SJSA1 (cell line): ENCODE measurements around the gene DGCR6L. TPM values are rescaled to one million over a fixed set of nuclear protein-coding genes. Genes with fewer than 3 reads are reported as not detected.
"Not testable (repeated sequence)": the region's sequence is repeated elsewhere in the genome, so short reads cannot be mapped to it uniquely, and the experiment has no call there.

Experiments used
- DNase-seq, 2 experiments: peaks; one replicate each; pipeline ENCODE4 v3.0.0-alpha.2; 2015 to 2020; ENCODE audit warnings: low spot score in 2 of 2, low read depth in 1 of 2
- H3K27ac ChIP-seq: fragments of 250-450 bp; sonication (Bioruptor Pico); 2 replicates; pipeline ENCODE4 v1.5.1; 2020; ENCODE audit warnings: mild to moderate bottlenecking, moderate library complexity
- H3K27me3 ChIP-seq: fragments of 250-450 bp; sonication (Bioruptor Pico); replicated peaks from 2 replicates; pipeline ENCODE4 v1.5.1; 2020; ENCODE audit warnings: mild to moderate bottlenecking, moderate library complexity
- H3K36me3 ChIP-seq: fragments of 250-450 bp; sonication (Bioruptor Pico); 2 replicates; pipeline ENCODE4 v1.5.1; 2020; ENCODE audit warnings: mild to moderate bottlenecking
- H3K4me1 ChIP-seq: fragments of 250-450 bp; sonication (Bioruptor Pico); replicated peaks from 2 replicates; pipeline ENCODE4 v1.6.1; 2021; ENCODE audit warnings: mild to moderate bottlenecking
- H3K4me3 ChIP-seq: fragments of 250-450 bp; sonication (Bioruptor Pico); 2 replicates; pipeline ENCODE4 v1.5.1; 2020; ENCODE audit warnings: mild to moderate bottlenecking
- H3K9me3 ChIP-seq: fragments of 250-450 bp; sonication (Bioruptor Pico); replicated peaks from 2 replicates; pipeline ENCODE4 v1.5.1; 2020; ENCODE audit warnings: mild to moderate bottlenecking
- total RNA-seq: library from RNA; depleted of rRNA; stranded (reverse); fragments of >200 nt; shearing (Covaris generic); gene quantifications from 2 replicates; pipeline ENCODE4 v1.2.3, GENCODE V29; 2014

The DGCR6L gene
- total RNA-seq, 1 experiment from 2014 or later, result 101 TPM

DNA sequence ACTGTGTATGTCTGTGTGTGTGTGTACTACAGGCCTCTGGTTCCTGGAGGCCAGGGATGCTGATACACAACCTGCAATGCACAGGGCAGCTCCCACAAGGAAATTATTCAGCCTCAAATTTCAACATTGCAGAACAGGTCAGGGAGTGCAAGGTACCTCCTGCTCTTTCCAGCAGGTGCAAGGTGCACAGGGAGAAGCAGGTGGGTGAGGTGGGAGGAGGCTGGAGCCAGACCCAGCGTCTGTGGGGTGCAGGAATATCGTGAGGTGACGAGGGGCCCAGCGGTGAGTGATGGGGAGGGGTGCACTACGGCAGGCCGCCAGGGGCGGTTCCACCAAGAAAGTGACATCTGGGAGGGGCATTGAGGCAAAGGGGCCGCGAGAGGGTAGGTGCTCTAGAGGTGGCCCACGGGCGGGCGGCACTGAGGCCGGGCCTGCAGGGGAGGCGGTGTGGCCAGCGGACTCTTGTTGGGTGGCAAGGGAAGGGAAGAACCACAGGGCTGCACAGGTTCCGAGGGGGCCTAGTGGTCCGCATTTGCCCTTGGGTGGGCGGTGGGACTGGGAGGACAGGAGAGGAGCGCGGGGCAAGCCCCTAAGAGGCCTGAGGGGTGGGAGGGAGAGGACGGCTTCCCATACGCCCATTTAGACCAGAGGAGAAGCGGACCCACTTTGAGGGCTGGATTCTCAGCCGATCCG, 21.6 kb downstream of the DGCR6L start:
- no peak overlapping the region for H3K27ac ChIP-seq
- peaks cover 4% of the 10 kb centered on the region; the same call in 1 of the 2 replicates for H3K27me3 ChIP-seq
- no peaks in the 10 kb centered on the region for H3K36me3 ChIP-seq
- peaks cover 13% of the 10 kb centered on the region for H3K4me1 ChIP-seq
- no peak for DNase-seq
- H3K9me3 ChIP-seq, result no peaks in the 10 kb centered on the region
- no peak overlapping the region for H3K4me3 ChIP-seq

DNA sequence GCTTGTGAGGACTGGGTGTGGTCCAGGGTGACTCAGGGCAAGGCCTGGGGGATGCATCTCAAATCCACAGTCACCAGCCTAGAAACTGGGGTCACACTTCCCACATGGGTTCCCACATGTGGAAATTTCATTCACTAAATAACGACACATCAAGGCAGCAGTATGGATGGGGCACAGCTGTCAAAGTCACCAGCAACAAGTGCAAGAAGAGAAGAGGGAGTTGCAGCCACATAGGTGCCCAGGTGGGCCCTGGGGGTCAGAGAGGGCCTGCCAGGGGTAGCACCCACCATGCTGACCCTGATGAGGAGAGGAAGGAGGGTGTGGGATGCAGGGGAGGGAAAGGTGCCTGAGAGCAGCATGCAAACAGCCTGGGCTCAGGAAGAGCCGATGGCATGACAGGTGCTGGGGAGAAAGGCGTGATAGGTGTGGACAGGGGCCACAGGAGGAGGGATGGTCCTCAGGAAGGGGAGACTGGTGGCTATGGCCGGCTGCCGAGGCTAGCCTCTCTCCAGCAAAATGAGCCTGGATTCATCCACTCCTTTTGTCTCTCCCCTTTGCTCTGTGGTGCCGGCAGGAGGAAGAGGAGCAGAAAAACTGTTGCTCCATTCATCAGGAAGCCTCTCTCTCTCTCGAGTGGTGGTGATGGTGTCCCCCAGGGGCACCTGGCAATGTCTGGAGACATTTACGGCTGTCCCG, 22.3 kb downstream of the DGCR6L start:
- no peak overlapping the region for H3K27ac ChIP-seq
- DNase-seq, result no peak
- H3K9me3 ChIP-seq, result no peaks in the 10 kb centered on the region

DNA sequence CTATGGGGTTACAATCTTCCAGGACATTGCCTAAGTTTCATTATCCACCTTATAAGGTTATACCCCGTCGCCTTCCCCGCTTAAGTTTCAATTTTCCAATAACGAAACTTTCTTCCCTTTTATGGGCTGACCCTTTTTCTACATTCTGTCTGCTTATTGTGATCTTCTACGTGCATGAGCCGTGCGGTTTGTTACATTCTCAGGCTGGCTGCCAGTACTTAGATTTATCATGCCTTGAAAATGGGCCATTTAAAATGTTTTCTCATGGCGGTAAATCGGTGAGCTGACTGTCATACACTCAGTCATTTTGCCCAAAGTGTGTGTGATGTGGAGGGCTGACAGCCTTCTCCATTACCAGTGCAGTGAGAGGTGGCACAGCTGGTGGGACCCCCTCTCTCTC, 23.3 kb downstream of the DGCR6L start:
- Histone ChIP-seq H3K4me1 (peaks cover 13% of the 10 kb centered on the region), H3K36me3 (no peaks in the 10 kb centered on the region), H3K4me3 (no peak overlapping the region), H3K9me3 (no peaks in the 10 kb centered on the region), H3K27ac (no peak overlapping the region), H3K27me3 (peaks cover 13% of the 10 kb centered on the region)
- DNase-seq, result no peak

More for the DNA sequence above, 22.3 kb downstream of the DGCR6L start:
- Histone ChIP-seq H3K4me3 (no peak overlapping the region), H3K36me3 (no peaks in the 10 kb centered on the region), H3K4me1 (peaks cover 13% of the 10 kb centered on the region), H3K27me3 (peaks cover 5% of the 10 kb centered on the region; the same call in 1 of the 2 replicates)

DNA sequence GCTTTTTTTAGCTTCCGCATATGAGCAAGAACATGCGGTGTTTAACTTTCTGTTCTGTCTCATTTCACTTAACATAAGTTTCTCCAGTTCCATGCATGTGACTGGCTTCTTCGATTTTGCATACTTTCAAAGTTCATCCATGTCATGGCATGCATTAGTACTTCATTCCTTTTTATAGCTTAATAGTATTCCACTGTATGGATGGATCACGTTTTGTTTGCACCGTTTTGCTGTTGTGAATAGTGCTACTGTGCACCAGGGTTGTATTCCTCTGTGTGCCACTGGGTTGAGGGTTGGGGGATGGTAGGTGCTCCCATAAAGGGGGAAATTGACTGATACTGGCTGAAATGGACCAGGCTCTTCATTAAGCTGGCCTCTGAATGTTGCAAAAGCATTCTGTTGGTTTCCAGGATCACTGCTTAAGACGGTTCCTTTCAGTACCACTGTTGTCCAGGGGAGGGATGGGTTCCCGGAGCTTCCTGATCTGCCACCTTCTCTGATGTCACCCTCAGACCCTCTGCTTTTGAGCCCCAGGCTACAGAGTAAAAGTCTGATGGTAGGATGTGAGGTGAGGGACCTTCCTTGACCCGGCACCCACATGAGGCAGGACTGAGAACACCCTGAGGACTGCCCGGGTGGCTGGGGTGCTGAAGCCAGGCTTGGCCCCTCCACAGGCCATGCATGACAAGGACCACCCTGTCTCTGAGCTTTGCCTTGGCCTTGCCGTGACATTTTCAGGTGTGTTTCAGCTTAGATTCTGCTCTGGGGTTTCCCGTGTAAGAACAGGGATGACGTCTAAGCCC, 24.4 kb downstream of the DGCR6L start:
- Histone ChIP-seq H3K4me3 (no peak overlapping the region), H3K36me3 (no peaks in the 10 kb centered on the region), H3K27me3 (peaks cover 19% of the 10 kb centered on the region), H3K4me1 (peaks cover 13% of the 10 kb centered on the region), H3K9me3 (no peaks in the 10 kb centered on the region), H3K27ac (no peak overlapping the region)
- no peak for DNase-seq

DNA sequence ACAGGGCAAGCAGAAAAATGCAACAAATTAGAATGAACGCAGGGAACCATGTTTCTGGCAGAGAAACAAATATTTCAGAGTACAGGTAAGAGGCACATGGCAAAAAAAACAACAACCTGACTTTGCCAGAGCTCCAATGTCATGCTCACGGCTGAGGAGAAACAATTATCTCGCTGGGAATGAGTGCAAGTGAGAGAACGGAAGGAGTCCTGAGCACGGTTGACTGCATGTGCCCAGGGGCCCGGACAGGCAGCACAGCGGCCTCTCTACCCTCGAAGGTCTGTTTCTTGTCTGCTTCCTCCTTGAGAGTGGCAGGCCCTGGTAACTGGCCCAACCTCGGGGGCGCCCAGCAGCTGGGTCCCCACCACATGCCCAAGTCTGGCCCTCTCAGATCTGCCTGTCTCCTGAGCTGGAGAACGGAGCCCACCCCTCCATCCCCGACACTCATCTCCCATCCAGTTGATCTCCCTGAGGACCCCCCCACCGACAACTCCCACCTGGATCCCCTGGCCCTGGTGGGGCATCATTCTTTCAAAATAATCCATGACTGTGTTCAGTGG, 27.1 kb downstream of the DGCR6L start:
- H3K27me3 ChIP-seq, result peaks cover 23% of the 10 kb centered on the region
- H3K36me3 ChIP-seq, result no peaks in the 10 kb centered on the region
- H3K9me3 ChIP-seq, result no peaks in the 10 kb centered on the region

DNA sequence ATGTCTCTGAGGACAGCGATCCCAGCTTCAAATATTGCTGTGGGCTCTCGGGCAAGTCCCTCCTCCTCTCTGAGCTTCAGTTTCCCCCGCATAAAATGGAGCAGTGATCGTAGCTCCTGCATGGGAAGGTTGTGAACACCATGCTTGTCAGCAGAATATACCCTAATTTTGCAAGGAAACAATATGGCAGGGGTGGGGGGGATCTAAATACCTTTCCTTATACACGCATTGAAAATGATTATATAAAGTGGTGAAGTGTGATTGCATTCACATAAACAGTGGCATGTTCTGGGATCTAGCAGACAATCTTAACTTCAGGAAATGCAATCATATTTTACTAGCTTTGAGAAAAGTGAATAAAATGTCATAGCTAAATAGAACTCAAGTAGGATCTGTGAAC, 27.8 kb downstream of the DGCR6L start:
- no peak for DNase-seq
- Histone ChIP-seq H3K4me3 (no peak overlapping the region), H3K36me3 (no peaks in the 10 kb centered on the region), H3K27ac (no peak overlapping the region), H3K4me1 (no peaks in the 10 kb centered on the region), H3K27me3 (peaks cover 23% of the 10 kb centered on the region), H3K9me3 (no peaks in the 10 kb centered on the region)

More for the DNA sequence above, 27.1 kb downstream of the DGCR6L start:
- Histone ChIP-seq H3K27ac (no peak overlapping the region), H3K4me1 (no peaks in the 10 kb centered on the region), H3K4me3 (no peak overlapping the region)
- no peak for DNase-seq

DNA sequence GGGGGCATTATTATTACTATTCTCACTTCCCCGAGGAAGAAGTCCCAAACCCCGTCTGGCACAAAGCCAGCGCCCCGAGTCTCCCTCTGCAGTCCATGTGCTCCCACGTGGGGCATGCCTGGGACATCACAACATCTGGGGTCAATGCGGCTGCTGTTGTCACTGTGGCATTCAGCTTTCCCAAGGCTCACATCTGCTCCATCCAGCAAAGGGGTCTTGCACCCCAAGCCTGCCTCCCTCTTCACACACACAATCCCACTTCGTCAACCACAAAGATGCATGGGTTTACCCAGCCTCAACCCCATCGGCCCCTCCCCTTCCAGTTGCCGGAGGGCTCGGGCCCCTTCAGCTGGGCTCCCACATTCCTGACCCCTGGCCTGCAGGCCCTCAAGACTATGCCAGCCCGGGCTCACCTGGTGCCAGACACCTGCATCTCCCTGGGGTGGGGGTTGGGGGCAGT, 28.2 kb downstream of the DGCR6L start:
- no peaks in the 10 kb centered on the region for H3K36me3 ChIP-seq
- peaks cover 23% of the 10 kb centered on the region for H3K27me3 ChIP-seq
- no peak for DNase-seq
- no peak overlapping the region for H3K4me3 ChIP-seq
- no peaks in the 10 kb centered on the region for H3K9me3 ChIP-seq
- H3K27ac ChIP-seq, result no peak overlapping the region
- no peaks in the 10 kb centered on the region for H3K4me1 ChIP-seq

DNA sequence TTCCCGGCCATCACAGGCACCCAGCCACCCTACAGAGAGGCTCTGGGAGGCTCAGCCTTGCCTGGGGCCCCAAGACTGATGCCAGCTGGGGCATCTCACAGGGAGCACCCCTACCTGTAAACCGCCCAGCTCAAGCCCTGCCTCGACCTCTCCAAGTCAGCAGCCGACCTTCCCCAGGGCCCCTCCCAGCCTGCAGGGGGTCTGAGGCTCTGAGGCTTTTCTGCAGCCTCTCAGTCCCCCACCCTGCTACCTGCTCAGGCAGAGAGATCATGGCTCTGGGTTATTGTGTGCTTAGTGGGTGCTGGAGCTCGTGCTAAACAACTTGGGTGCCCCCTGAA, 28.6 kb downstream of the DGCR6L start:
- no peak for DNase-seq
- no peak overlapping the region for H3K27ac ChIP-seq
- H3K4me1 ChIP-seq, result no peaks in the 10 kb centered on the region
- H3K4me3 ChIP-seq, result no peak overlapping the region
- peaks cover 23% of the 10 kb centered on the region for H3K27me3 ChIP-seq
- H3K9me3 ChIP-seq, result no peaks in the 10 kb centered on the region
- no peaks in the 10 kb centered on the region for H3K36me3 ChIP-seq

DNA sequence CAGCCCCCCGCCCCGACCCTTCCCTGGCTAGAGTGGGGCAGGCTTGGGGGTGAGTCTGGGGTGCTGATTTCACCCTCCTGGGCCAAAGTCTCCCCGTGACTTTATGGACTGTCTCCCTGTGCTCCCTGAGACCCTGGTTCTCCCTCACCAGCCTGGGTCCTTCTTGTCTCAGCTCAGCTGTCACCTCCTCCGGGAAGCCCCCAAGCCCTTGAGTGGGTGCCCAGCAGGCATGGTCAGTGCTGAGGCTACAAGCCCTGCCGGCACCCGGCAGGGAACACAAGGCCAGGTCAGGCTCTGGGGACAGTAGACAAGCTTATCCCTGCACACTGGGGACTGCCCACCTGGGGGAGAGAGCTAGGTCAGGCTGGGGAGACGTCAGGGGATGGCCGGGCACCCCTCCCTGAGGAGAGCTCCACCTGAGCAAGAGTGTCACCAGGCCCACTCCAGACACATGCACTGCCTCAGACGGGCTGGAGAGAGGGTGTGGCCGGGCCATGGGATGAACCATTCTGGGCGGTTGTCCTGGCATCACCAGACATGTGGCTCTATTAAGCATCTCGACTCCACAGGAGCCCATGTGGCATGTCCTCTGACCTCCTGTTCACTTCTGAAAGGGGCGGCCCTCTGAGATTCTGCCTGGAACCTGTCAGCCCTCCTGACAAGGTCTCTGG, 29.1 kb downstream of the DGCR6L start:
- Histone ChIP-seq H3K4me3 (no peak overlapping the region), H3K9me3 (no peaks in the 10 kb centered on the region), H3K27me3 (peaks cover 23% of the 10 kb centered on the region), H3K36me3 (no peaks in the 10 kb centered on the region), H3K4me1 (no peaks in the 10 kb centered on the region), H3K27ac (no peak overlapping the region)
- no peak for DNase-seq

DNA sequence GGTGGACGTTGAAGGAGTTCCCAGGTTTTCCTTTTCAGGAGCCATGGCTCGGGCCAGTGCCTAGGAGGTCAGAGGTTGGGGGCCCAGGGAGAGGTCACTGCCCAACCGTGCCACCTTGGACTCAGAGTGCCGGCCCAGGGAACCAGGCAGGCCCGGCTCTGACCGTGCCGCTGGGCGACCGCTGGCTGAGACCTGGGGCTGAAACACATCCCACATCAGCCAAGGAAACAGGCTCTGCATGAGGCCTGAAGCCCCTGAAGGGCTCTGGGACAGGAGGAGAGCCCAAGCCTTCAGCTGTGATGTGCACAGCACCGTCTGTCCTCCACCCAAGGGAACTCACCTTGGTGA, 29.8 kb downstream of the DGCR6L start:
- Histone ChIP-seq H3K4me1 (no peaks in the 10 kb centered on the region), H3K27ac (no peak overlapping the region), H3K27me3 (peaks cover 23% of the 10 kb centered on the region), H3K9me3 (no peaks in the 10 kb centered on the region), H3K36me3 (no peaks in the 10 kb centered on the region), H3K4me3 (no peak overlapping the region)
- DNase-seq, result no peak

DNA sequence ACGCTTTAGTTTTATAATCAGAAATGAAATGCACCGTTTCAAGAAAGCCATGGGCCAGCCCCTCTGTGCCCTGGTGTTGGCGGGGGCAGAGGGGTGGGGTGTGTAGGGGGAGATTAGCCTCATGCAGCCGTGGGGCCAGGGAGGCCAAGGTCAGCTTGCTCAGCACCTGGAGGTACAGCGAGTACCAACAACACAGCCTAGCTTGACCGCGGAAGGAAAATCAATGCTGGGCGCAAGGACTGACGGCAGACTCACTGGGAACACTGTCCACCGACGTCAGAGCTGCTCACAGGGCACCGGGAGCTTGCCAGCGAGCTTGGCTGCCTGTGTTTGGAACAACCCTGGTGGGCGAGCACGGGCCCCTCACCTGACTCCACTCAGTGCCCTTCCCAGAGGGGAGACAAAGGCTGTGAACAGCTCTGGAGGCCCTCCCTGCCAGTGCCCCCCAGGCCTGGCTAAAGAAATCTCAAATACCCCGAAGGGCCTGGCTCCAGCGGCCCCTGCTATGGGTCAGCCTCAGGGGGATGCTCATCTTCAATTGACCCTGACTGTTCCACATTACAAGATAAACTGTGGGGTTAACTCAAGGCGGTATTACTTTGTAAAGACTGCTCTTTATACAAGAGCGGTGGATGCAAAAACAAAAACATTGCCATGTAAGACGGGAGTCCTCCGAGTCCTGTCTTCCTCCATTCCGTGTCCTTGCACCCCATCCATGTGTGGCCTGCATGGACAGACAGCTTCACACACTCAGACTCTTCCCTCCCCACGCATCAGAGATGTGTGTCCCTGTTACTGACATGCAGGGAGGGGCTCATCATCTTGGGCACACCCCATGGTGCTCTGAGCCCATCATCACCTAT, 30.4 kb downstream of the DGCR6L start:
- H3K27me3 ChIP-seq, result peaks cover 23% of the 10 kb centered on the region
- H3K4me3 ChIP-seq, H3K36me3 ChIP-seq, H3K9me3 ChIP-seq, H3K4me1 ChIP-seq, H3K27ac ChIP-seq, DNase-seq: not testable (repeated sequence)

DNA sequence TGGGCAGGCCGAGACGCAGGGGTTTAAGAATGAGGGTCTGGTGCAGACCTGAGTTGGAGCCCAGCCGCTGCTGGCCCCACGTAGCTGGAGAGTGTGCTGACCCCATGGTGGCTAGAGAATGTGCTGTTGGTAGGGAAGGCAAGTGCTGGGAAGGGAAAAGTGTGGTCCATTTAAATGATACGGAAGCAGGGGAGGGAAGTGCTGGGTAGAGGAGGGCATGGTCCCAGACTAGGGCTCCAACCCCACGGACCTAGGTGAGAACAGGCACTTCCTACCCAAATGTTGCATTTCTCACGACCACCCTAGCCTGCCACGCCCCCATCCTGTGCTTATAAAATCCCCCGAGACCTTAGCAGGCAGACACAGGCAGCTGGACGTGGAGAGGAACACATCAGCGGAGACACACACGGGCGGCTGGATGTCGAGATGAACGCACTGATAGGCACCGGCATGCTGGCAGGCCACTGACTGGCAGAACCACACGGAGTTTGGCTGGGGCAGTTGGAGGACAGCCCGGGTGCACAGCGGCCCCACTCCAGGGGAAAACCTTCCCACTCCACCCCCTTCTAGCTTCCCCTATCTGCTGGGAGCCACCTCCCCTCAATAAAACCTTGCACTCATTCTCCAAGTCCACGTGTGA, 33.0 kb downstream of the DGCR6L start:
- not testable (repeated sequence) for H3K9me3 ChIP-seq, H3K36me3 ChIP-seq, DNase-seq, H3K4me1 ChIP-seq, H3K4me3 ChIP-seq, H3K27ac ChIP-seq
- peaks cover 15% of the 10 kb centered on the region for H3K27me3 ChIP-seq
